Measurements from ENCODE around the gene FNDC3B.

DNA sequence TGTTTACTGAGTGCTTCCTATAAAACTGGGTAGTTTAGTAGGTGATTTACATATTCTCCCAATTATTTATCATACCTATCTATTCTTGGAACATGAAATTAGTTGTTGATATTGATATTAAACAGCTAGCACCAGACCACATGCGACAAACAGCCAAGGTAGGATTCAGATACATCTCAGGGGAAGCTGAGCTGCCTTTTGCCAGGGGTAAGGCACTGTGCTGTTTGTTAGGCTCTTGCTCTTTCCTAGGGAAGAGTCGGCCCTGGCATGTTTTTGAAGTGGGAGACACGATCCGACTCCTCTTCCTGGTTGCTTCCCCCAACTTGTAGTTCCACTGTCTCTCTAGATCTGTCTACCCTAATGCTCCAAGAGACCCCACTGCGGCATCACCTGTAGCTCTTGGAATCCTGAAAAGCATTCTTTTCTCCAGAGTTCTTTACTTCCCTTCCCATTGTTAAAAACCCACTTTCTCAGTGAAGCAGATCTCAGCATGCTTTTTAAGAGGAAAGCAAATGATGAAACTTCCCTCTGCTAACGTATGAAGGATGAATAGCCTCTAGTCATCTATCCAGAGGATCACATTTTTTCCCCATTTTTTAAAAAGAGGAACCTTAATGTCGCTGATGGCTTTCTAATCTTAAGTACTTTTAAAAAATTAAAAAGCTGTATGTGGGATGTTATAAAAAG lies 270.5 kb downstream of the FNDC3B start:
- TF ChIP-seq, protein P1, sequence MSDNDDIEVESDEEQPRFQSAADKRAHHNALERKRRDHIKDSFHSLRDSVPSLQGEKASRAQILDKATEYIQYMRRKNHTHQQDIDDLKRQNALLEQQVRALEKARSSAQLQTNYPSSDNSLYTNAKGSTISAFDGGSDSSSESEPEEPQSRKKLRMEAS (IDR thresholded peaks at IDR 0.05), result no peak
- TF ChIP-seq CEBPB (IDR thresholded peaks at IDR 0.05) (no peak), YY1 (IDR thresholded peaks at IDR 0.05; ENCODE audit: low read depth) (no peak), TAF1 (IDR thresholded peaks at IDR 0.05; ENCODE audit: low read depth) (no peak), RAD21 (IDR thresholded peaks at IDR 0.05; ENCODE audit: low read depth) (no peak), EP300 (IDR thresholded peaks at IDR 0.05; ENCODE audit: borderline replicate concordance) (no peak), EGR1 (IDR thresholded peaks at IDR 0.05) (no peak), ZBTB7A (IDR thresholded peaks at IDR 0.05; ENCODE audit: low read depth) (no peak), TCF12 (IDR thresholded peaks at IDR 0.05; ENCODE audit: low read depth) (no peak)
- TF ChIP-seq, protein P2, sequence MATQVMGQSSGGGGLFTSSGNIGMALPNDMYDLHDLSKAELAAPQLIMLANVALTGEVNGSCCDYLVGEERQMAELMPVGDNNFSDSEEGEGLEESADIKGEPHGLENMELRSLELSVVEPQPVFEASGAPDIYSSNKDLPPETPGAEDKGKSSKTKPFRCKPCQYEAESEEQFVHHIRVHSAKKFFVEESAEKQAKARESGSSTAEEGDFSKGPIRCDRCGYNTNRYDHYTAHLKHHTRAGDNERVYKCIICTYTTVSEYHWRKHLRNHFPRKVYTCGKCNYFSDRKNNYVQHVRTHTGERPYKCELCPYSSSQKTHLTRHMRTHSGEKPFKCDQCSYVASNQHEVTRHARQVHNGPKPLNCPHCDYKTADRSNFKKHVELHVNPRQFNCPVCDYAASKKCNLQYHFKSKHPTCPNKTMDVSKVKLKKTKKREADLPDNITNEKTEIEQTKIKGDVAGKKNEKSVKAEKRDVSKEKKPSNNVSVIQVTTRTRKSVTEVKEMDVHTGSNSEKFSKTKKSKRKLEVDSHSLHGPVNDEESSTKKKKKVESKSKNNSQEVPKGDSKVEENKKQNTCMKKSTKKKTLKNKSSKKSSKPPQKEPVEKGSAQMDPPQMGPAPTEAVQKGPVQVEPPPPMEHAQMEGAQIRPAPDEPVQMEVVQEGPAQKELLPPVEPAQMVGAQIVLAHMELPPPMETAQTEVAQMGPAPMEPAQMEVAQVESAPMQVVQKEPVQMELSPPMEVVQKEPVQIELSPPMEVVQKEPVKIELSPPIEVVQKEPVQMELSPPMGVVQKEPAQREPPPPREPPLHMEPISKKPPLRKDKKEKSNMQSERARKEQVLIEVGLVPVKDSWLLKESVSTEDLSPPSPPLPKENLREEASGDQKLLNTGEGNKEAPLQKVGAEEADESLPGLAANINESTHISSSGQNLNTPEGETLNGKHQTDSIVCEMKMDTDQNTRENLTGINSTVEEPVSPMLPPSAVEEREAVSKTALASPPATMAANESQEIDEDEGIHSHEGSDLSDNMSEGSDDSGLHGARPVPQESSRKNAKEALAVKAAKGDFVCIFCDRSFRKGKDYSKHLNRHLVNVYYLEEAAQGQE (IDR thresholded peaks at IDR 0.05; ENCODE audit: low read depth), result no peak
- TF ChIP-seq, protein P3, sequence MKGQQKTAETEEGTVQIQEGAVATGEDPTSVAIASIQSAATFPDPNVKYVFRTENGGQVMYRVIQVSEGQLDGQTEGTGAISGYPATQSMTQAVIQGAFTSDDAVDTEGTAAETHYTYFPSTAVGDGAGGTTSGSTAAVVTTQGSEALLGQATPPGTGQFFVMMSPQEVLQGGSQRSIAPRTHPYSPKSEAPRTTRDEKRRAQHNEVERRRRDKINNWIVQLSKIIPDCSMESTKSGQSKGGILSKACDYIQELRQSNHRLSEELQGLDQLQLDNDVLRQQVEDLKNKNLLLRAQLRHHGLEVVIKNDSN (IDR thresholded peaks at IDR 0.05), result no peak

Measured in Ishikawa (cell line).